ENCODE data around the gene SCAPER.
"Not testable (repeated sequence)": the region's sequence is repeated elsewhere in the genome, so short reads cannot be mapped to it uniquely, and the experiment has no call there.

SCAPER gene

DNA sequence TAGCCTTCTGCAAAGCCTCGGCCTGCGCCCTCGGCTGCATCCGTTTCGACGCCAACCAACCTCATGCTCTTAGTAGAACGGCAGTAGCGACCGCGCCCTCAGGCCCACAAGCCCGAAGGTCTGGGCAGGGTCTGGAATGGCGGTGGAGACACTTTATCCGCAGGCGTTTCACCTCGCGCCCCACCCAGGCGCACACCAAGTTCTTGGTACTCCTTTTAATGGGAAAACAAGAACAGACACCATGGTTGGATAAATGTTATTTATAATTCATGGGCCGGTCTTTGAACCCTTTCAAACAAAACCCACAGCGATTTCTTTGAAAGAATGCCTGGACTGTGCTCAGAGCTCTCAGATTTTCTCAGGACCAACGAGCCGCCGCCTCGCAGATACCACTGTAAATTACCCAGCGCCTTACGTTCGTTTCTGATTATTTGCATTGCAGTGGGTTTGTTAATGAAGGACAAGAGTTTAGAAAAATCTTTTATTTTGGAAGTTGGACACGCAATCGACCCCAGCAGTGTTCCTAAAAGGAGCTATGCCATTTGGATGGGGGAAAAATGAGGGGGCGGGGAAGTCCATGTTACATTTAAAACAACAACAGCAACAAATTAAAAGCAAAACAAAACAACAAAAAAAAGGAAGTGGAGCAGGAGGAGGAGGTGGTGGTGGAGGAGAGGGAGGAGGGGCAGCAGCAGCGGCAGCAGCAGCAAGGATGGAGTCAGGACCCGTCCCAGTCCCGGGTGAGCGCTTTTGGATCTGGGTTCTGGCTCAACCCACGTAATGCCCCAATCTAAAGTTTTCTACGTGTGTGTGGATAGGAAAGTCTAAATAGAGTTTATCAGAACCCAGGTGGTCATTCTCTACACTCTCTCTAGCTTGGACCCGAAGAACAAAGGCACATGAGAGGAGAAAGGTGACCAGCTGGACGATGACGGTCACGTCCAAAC, 569.6 kb downstream of the SCAPER start:
- in situ Hi-C loops (cut with HindIII; ENCODE audit: low sequenced_read_pairs), result loop anchor here (5.0 kb wide), 1 partner anchor 83 kb away; no protein-coding TSS in a partner anchor

DNA sequence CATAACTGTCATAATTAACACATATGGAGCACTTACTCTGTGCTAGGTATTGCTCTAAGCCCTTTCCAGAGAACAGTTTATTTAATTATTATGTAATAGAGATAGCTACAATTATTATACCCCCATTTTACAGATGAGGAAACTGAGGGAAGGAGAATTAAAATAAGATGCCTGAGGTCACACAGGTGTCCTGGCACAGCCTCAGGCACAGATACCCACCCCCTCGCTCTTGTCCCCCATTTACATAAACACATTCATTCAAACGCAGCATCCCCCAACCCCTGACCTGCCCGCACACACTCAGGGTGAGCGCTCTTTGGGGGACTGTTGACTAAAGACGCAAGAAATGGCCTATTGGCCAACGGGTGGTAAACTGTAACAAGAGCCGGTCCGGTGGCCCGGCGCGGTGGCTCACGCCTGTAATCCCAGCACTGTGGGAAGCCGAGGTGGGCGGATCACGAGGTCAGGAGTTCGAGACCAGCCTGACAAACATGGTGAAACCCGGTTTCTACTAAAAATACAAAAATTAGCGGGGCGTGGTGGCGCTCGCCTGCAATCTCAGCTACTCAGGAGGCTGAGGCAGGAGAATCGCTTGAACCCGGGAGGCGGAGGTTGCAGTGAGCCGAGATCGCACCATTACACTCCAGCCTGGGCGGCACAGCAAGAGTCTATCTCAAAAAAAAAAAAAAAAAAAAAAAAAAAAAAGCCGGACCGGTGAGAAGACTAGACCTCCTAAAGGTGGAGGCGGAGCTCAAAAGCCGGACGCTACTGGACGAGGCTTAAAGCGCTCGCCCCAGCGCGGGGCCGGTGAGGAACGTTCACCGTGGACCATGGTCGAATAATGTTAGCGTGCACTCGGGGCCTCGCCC, 570.5 kb downstream of the SCAPER start:
- in situ Hi-C loops (cut with HindIII; ENCODE audit: low sequenced_read_pairs), result loop anchor here (5.0 kb wide), 1 partner anchor 82 kb away; no protein-coding TSS in a partner anchor

DNA sequence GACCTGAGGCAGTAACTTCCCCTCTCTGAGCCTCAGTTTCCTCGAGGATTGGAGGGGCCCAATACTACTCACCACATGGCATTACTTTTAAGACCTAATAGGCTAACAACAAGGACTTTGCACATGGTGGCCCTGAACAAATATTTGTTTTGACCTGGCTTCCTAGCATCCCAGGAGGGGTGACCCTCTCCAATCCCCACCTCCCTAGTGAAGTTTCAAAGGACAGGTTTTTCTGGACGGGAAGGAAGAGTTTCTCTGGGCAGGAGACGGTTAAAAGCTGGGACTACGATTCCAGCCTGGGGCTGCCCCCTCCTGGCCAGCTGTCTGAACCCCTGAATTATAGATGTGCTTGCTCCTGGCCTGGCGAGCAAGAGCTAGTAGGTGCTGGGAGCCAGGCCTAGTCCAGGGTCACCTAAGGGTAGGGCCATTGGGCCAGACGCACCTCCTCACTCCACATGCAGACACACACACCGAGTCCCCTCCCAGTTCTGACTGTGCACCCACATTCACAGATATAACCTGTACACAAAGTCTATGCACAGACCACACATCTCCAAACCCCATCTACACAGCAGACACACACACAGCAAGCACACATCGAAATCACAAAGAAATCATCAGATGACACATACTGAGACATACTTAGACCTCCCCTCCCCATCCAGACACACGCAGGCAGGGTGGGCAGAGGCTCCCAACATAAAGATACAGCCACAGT, 571.3 kb downstream of the SCAPER start:
- in situ Hi-C loops (cut with HindIII; ENCODE audit: low sequenced_read_pairs), result no loop called here

DNA sequence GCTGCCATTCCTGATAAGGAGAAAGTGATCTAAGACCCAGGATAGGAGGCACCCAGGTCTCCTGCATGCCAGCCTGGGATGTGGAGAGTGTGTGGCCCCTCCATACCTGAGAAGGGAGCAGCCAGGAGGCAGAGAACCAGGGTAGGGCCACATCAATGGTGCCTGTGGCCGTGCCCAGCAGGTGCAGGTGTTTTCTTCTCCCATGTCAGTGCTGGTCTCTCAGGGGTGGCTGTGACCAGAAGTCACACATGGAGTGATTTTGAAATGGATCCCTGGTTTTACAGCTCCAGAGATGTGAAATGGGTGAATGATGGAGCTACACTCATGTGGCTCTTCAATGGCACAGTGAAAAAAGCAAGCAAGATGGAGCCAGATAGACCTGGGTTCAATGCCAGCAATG, 571.8 kb downstream of the SCAPER start:
- in situ Hi-C loops (cut with HindIII; ENCODE audit: low sequenced_read_pairs), result no loop called here

DNA sequence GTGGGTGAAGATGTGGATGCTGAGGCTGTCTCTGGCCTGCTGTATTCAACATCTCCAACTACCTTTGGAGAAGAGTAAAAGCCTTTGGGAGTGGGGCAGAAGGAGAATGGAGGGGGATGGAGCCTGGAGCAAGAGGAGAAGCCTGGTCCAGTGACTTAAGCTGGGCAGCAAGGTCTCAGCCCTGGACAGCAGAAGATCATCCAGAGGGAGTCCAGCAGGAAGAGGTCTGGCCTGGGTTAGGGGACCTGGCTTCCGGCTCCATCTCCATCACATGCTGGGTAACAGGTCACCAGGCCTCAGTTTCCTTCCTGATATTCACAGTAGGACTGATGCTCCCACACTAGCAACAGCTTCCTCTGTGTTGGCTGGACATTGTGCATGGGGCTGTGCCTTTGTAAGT, 572.3 kb downstream of the SCAPER start:
- in situ Hi-C loops (cut with HindIII; ENCODE audit: low sequenced_read_pairs), result no loop called here

DNA sequence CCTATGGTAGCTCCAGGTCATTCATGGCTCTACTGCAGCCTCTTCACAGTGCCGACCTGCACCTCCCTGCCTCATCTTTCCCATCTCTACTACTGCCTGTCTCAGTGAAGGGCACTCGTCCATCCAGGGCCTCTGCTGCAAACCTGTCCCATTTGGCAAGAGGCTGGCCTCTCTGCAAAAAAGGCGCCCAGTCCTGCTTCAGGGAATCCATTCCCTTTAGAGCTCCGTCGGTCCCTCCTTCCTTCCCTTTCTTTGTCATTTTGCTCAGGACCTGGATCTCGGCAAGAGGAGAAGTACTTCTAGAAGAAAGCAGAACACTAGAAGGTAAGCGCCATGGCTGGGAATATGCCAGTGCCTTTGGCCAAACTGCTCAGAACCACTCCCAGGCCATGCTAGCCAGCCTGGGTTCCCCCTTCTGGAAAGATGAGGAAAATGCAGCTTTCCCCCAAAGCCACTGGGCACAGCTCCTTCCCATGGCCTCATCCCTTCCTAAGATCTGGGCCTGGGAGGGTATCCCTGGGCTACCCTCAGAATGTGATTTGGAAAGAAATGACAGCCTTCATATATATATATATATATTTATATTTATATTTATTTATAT, 575.0 kb downstream of the SCAPER start:
- in situ Hi-C loops (cut with HindIII; ENCODE audit: low sequenced_read_pairs), result no loop called here

DNA sequence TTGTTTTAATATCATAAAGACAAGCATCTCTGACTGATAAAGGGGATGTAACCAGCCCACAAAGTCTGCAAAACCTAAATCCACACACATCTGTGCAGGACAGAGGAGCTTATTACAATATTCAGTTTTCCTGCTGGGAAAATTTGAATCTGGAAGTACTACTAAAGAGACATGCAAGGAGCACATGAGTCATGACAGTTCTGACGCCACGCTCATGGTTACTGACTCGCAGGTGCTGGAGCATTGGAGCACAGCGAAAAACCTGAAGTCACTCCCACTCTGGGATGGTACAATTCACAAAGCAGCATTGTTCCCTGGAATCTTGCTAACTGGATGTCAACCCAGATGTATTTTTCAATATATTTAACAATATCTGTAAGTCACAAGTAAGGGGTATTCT, 576.2 kb downstream of the SCAPER start:
- in situ Hi-C loops (cut with HindIII; ENCODE audit: low sequenced_read_pairs), result loop anchor here (5.0 kb wide), 1 partner anchor 42 kb away; no protein-coding TSS in a partner anchor

DNA sequence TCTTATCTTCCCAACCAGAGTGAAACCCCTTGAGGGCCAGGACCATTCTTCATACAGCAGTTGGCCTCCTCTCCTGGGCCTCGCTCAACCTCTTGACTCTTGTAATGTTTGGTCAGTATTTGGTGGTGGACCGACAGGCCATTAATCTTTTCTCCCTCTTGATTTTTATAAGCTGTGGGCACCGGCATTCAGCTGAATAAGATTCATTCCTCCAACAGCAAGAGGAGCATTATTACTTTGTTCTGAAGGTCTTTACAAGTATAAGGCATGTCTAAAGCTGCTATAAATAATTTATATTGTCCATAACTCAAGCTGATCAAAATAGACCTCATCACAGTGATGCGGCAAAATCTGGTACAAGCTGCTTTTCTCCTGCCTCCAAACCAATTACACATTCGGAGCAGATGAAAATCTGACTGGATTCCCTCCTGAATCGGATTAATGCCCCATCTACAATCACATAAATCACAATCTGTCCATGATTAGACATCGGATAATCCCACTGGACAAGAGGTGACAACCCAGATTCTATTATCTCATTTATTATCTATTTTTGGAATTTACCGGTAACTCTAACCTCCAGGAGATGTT, 576.9 kb downstream of the SCAPER start:
- in situ Hi-C loops (cut with HindIII; ENCODE audit: low sequenced_read_pairs), result loop anchor here (5.0 kb wide), 1 partner anchor 41 kb away; no protein-coding TSS in a partner anchor

DNA sequence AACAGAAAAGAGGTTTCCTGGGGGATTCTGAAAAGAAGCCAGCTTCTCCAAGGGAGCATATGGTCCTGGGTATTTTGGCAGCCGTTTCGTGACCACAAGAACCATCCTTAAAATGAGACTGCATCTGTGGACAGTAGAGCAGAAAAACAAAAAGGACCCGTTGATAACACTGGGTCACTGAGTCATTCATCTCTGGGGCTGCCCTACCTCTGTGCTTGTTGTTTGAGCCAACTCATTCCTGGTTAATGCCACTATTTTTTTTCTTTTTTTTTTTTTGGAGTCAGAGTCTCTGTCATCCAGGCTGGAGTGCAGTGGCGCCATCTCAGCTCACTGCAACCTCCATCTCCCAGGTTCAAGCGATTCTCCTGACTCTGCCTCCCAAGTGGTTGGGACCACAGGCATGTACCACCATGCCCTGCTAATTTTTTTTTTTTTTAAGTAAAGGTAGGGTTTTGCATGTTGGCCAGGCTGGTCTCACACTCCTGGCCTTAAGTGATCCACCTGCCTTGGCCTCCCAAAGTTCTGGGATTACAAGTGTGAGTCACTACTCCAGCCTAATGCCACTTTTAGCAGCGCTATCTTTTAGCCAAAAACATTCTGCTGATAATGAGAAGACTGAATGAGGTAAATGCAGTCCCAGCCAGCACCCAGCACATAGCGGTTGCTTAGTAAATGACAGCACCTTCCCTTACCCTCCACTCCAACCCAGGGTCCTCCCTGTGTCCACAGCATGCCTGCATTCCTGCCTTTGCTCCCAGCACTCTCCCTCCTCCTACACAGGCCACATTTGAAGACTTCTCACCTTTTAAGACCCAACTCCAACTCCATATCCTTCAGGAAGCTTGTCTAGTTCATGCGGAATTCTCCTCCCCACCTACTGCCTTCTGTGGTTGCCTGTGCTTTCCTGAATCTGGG, 577.7 kb downstream of the SCAPER start:
- in situ Hi-C loops (cut with HindIII; ENCODE audit: low sequenced_read_pairs), result loop anchor here (5.0 kb wide), 1 partner anchor 40 kb away; no protein-coding TSS in a partner anchor

DNA sequence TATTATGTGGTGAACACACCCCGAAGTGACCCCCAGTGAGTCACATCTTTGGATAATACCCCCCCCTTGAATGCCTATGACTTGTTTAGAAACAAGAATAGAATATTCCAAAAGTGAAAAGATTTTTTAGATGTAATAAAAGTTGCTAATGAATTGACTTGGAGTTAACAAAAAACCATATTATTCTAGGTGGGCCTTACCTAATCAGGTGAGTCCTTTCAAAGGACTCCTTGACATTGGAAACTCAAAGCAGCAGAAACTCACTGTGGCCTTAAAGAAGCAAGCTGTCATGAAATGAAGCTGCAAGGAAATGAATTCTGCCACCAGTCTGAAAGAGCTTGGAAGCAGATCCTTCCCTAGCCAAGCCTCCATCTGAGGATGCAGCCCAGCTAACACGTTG, 579.4 kb downstream of the SCAPER start:
- in situ Hi-C loops (cut with HindIII; ENCODE audit: low sequenced_read_pairs), result loop anchor here (5.0 kb wide), 1 partner anchor 38 kb away; no protein-coding TSS in a partner anchor

DNA sequence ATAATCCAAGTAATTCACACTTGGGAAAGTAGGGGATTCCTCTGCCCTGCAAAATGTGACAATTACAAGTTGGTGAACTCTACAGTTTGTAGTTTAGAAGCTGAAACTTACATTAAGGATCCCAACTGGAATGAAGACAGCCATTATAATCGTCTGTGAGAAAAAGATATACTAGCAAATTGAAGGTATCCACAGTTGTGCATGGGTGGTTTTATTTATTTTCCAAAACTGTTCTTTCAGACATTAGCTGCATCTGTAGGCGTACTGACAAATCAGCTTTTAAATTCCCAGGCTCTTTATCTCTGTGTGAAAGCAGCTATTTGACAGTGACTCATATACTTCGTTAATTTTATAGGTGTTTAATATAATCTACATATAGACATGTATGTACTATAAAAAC, 581.1 kb downstream of the SCAPER start:
- in situ Hi-C loops (cut with HindIII; ENCODE audit: low sequenced_read_pairs), result no loop called here

DNA sequence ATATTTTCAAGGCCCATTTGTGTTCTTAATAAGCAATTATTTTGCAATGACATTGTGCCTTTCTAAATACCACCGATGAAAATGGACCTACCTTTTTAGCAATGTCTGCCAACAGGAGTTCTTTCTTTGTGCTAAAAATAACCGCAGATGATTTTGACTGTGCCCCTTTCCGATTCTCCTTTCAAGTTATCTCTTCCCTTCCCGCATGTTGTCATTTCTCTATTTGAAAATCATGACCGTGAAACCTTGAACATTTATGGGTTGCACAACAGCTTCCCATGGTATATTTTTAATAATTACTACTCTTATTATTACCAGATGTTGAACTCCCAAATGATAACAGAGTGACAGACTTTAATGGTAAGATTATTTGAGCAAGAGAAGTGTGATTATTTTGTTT, 583.5 kb downstream of the SCAPER start:
- in situ Hi-C loops (cut with HindIII; ENCODE audit: low sequenced_read_pairs), result no loop called here

DNA sequence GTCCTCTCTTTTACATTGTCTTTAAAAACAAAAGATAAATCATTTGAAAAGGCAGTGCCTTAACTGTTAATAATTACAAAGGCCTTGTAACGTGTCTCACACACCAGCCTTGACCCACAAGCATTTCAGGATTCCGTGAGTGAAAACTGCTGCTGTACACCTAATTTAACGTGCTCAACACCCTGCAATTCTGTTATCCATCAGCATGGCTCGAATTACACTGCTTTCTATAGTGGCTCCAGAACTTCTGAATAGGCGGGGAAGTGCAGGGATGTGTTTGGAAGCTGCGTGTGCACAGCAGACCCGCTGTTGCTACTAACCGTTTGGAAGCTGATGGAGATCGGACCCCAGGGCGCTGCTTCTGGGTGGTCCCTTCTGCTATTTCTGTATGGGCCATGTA, 584.0 kb downstream of the SCAPER start:
- in situ Hi-C loops (cut with HindIII; ENCODE audit: low sequenced_read_pairs), result no loop called here

DNA sequence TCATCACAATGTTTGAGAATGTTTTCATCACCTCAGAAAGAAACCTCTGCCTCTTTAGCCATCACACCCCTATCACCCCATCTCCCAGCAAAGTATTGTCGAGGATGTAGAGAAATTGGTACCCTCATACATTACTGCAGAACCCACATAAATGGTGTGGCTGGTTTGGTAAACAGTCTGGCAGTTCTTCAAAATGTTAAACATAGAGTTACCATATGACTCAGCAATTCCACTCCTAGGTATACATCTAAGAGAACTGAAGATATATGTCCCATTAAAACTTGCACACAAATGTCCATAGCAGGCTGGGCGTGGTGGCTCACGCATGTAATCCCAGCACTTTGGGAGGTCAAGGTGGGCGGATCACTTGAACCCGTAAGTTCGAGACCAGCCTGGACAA, 585.1 kb downstream of the SCAPER start:
- in situ Hi-C loops (cut with HindIII; ENCODE audit: low sequenced_read_pairs), result no loop called here

DNA sequence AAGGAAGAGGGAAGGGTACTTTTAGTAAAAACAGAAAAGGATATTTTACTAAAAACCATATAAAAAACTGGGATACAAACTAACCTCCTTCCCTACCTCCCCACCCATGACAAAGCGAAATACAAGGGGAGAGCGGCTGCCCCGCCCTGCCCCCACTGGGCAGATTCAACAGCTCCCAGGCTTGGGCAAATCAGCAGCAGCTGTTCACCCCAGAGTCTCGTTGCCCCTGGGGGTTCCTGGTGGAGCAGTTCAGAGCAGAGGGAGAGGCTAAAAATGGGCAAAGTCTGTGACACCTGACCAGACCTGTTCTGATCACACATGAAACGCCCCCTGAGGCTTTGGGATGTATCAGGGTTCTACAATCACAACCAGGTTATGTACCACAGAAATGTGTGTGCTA, 591.4 kb downstream of the SCAPER start:
- in situ Hi-C loops (cut with HindIII; ENCODE audit: low sequenced_read_pairs), result no loop called here

DNA sequence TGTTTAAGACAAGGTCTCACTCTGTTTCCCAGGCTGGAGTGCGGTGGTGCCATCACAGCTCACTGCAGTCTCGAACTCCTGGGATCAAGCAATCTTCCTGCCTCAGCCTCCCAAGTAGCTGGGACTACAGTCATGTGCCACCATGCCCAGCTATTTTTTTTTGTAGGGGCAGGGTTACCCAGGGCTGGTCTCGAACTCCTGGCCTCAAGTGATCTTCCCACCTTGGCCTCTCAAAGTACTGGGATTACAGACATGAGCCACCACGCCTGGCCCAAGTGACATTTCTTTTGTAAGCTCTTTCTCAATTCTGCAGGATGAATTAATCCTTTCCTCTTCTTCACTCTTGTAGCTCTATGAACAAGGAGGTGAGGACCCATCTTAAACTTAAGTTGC, 592.0 kb downstream of the SCAPER start:
- in situ Hi-C loops (cut with HindIII; ENCODE audit: low sequenced_read_pairs), result not testable (repeated sequence)

DNA sequence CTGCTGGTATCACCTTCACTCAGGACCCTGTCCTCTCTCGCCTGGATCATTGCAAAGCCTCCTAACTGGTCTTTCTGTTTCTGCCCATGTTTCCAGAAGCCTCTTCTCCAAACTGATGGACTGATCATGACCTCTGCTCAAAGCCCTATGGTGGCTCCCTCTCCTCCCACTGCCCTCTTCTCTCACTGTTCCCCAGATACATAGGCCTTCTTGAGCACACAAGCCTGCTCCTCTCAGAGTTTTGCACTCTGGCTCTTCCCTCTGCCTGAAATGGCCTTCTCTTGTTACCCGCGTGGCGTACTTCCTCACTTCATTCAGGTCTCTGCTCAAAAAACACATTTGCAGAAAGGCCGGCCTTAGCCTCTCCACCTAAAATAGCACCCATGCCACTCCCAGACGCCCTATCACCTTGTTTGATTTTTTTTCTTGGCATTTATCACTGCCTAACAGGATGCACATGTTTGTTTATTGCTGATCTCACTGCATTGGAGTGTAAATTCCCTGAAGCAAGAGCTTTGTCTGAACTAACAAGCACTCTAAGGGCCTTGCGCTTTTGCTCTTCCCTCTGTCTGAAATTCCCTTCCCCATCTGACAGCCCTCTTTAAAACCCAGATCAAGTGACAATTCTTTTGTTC, 592.5 kb downstream of the SCAPER start:
- in situ Hi-C loops (cut with HindIII; ENCODE audit: low sequenced_read_pairs), result no loop called here
